Fibroblast of lung (primary cell): Measurements from ENCODE around the gene FUCA2. TPM values are rescaled to one million over a fixed set of nuclear protein-coding genes. Genes with fewer than 3 reads are reported as not detected.

ENCODE experiments used
- DNase-seq, 2 donors: peaks; one replicate each; pipeline versions ENCODE4 v3.0.0 to v3.0.0-alpha.2; 2010; ENCODE audit warnings: low read depth in 2 of 2
- H2AFZ ChIP-seq: 2 replicates; pipeline ENCODE4 v1.5.1; 2012; ENCODE audit warnings: low read length, control low read depth, inconsistent platforms
- H3K27ac ChIP-seq: 2 replicates; pipeline ENCODE4 v1.5.1; 2011; ENCODE audit warnings: low read length, control low read depth; ENCODE audit not compliant: insufficient read depth
- H3K27me3 ChIP-seq: 2 replicates; pipeline ENCODE4 v1.5.1; 2011; ENCODE audit warnings: mild to moderate bottlenecking, low read length; ENCODE audit not compliant: control insufficient read depth, insufficient read depth
- H3K36me3 ChIP-seq: 2 replicates; pipeline ENCODE4 v1.5.1; 2011; ENCODE audit warnings: low read length; ENCODE audit not compliant: control insufficient read depth, insufficient read depth
- H3K4me1 ChIP-seq: 2 replicates; pipeline ENCODE4 v1.5.1; 2011; ENCODE audit warnings: low read length; ENCODE audit not compliant: control insufficient read depth, insufficient read depth; ENCODE audit errors: extremely low read depth
- H3K4me2 ChIP-seq: 2 replicates; pipeline ENCODE4 v1.5.1; 2011; ENCODE audit warnings: low read length, control low read depth; ENCODE audit not compliant: insufficient read depth; ENCODE audit errors: extremely low read depth
- H3K4me3 ChIP-seq, 4 experiments: fragments of 200-600 bp in 1 of 4; sonication (generic) in 1 of 4; replicated peaks in 1 of 4; 2 replicates each; pipeline ENCODE4 v1.5.1; 2011 to 2016; ENCODE audit warnings: low read length in 4 of 4, low read depth in 3 of 4, mild to moderate bottlenecking in 3 of 4, control low read depth in 2 of 4, inconsistent platforms in 1 of 4, mixed read lengths in 1 of 4; ENCODE audit not compliant: insufficient read depth in 1 of 4; ENCODE audit errors: control extremely low read depth in 1 of 4
- H3K79me2 ChIP-seq: 2 replicates; pipeline ENCODE4 v1.5.1; 2012; ENCODE audit warnings: mild to moderate bottlenecking, low read length, inconsistent platforms; ENCODE audit not compliant: control insufficient read depth, insufficient read depth
- H3K9ac ChIP-seq: 2 replicates; pipeline ENCODE4 v1.5.1; 2011; ENCODE audit warnings: mild to moderate bottlenecking, low read length, control low read depth; ENCODE audit not compliant: insufficient read depth
- H3K9me3 ChIP-seq: 2 replicates; pipeline ENCODE4 v1.5.1; 2012; ENCODE audit warnings: low read depth, low read length; ENCODE audit not compliant: control insufficient read depth, insufficient read depth
- H4K20me1 ChIP-seq: 2 replicates; pipeline ENCODE4 v1.5.1; 2011; ENCODE audit warnings: low read length; ENCODE audit not compliant: control insufficient read depth, insufficient read depth; ENCODE audit errors: extremely low read depth
- CTCF ChIP-seq, 2 donors: IDR thresholded peaks in 1 of 2; conservative IDR thresholded peaks in 1 of 2; 1 replicate in 1 of 2; 2 replicates in 1 of 2; pipeline ENCODE4 v1.5.1; 2011 to 2012; ENCODE audit warnings: low read length in 2 of 2, control low read depth in 1 of 2, inconsistent platforms in 1 of 2, low read depth in 1 of 2, mild to moderate bottlenecking in 1 of 2
- EZH2 ChIP-seq: IDR thresholded peaks from 2 replicates; pipeline ENCODE4 v1.5.1; 2012; ENCODE audit warnings: low read length, control low read depth, mild to moderate bottlenecking; ENCODE audit errors: missing control alignments
- polyA plus RNA-seq, 2 donors: library from polyadenylated mRNA; depleted of rRNA in 1 of 2; stranded (reverse) in 1 of 2; unstranded in 1 of 2; fragments of >200 nt; gene quantifications; 2 replicates each; pipeline ENCODE4 v1.2.1, GENCODE V29; 2011 to 2012; ENCODE audit warnings: missing spikeins in 1 of 2
- total RNA-seq: library from RNA; depleted of rRNA; stranded (reverse); fragments of >200 nt; gene quantifications from 2 replicates; pipeline ENCODE4 v1.2.1, GENCODE V29; 2014

The FUCA2 gene
- total and polyA plus RNA-seq, 2 donors (not counting 1 experiment from before 2014, with no cell fraction given): 60.8 to 107 TPM

GRCh38 chr6:143496974-143497373, 14.5 kb downstream of the FUCA2 start:
- TF ChIP-seq CTCF (conservative IDR thresholded peaks at IDR 0.05 in 1 of 2, IDR thresholded peaks at IDR 0.05 in 1 of 2; ENCODE audit: low read depth in 1 of 2, low read length in 2 of 2) (no peak), EZH2 (no peak)
- Histone ChIP-seq H3K36me3 (peaks cover 4% of the 10 kb centered on the region), H3K4me3 (no peak overlapping the region), H3K27me3 (no peaks in the 10 kb centered on the region), H3K9ac (no peak overlapping the region), H3K4me1 (no peaks in the 10 kb centered on the region), H3K27ac (no peak overlapping the region), H3K9me3 (no peaks in the 10 kb centered on the region), H2AFZ (no peak overlapping the region), H3K4me2 (no peak overlapping the region), H4K20me1 (no peaks in the 10 kb centered on the region), H3K79me2 (no peaks in the 10 kb centered on the region)
- DNase-seq: no peak

GRCh38 chr6:143490775-143491174, 20.7 kb downstream of the FUCA2 start:
- Histone ChIP-seq H3K4me3 (no peak overlapping the region), H3K36me3 (peaks cover 2% of the 10 kb centered on the region), H3K79me2 (no peaks in the 10 kb centered on the region), H3K4me2 (no peak overlapping the region), H3K27me3 (no peaks in the 10 kb centered on the region), H3K9ac (no peak overlapping the region), H3K27ac (no peak overlapping the region), H2AFZ (no peak overlapping the region), H3K9me3 (no peaks in the 10 kb centered on the region), H4K20me1 (no peaks in the 10 kb centered on the region), H3K4me1 (peaks cover 1% of the 10 kb centered on the region)
- no peak for TF ChIP-seq CTCF (conservative IDR thresholded peaks at IDR 0.05 in 1 of 2, IDR thresholded peaks at IDR 0.05 in 1 of 2; ENCODE audit: low read depth in 1 of 2, low read length in 2 of 2)
- TF ChIP-seq EZH2: no peak
- DNase-seq: no peak

DNA sequence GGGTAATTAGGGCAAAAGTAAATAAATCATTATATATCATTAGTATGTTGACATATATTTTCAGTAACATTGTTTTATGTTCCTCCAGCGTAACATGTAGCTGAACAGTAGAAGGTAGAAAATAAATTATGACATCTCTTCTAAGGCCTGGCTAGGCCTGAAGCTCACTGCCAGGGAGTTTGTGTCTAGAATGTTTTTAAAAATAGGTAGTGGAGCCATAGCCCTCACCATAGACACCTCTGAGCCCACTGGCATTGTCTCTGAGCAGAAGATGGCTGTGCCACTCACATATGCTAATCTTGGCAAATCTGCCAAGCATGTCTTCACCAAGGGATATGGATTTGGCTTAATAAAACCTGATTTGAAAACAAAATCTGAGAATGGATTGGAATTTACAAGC, 21.3 kb downstream of the FUCA2 start:
- no peak overlapping the region for H3K27ac ChIP-seq
- no peak overlapping the region for H3K9ac ChIP-seq
- no peak for DNase-seq
- H3K4me2 ChIP-seq: no peak overlapping the region
- TF ChIP-seq EZH2 (no peak), CTCF (conservative IDR thresholded peaks at IDR 0.05 in 1 of 2, IDR thresholded peaks at IDR 0.05 in 1 of 2; ENCODE audit: low read depth in 1 of 2, low read length in 2 of 2) (no peak)
- no peaks in the 10 kb centered on the region for H4K20me1 ChIP-seq
- H2AFZ ChIP-seq: no peak overlapping the region
- H3K36me3 ChIP-seq: no peaks in the 10 kb centered on the region
- no peak overlapping the region for H3K4me3 ChIP-seq
- peaks cover 2% of the 10 kb centered on the region for H3K4me1 ChIP-seq
- H3K9me3 ChIP-seq: no peaks in the 10 kb centered on the region
- no peaks in the 10 kb centered on the region for H3K79me2 ChIP-seq
- no peaks in the 10 kb centered on the region for H3K27me3 ChIP-seq
